ENCODE data around the gene TMTC1.

Gene TMTC1

DNA sequence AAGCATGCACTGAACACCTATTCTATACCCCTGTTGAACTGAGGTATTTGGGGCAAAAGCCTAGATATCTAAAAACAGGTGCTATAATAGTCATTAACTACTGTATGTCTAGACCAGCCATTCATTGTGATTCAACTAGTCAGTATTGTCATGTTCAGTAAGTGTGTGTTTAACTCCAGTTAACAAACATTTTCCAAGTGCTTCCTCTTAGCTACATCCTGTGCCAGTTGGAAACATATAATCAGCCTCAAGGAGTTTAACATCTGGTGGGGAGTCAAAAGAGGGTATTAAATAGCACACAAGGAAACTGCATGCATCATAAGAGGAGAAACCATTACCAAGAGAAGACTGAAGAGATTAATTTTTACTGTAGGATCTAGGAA, 20.4 kb downstream of the TMTC1 start:
- DNase-seq (ENCODE audit: extremely low read depth, low read depth): no peak
- no peak overlapping the region for H3K4me3 ChIP-seq (replicated peaks; ENCODE audit: low read depth, low read length)
- TF ChIP-seq, protein P1, sequence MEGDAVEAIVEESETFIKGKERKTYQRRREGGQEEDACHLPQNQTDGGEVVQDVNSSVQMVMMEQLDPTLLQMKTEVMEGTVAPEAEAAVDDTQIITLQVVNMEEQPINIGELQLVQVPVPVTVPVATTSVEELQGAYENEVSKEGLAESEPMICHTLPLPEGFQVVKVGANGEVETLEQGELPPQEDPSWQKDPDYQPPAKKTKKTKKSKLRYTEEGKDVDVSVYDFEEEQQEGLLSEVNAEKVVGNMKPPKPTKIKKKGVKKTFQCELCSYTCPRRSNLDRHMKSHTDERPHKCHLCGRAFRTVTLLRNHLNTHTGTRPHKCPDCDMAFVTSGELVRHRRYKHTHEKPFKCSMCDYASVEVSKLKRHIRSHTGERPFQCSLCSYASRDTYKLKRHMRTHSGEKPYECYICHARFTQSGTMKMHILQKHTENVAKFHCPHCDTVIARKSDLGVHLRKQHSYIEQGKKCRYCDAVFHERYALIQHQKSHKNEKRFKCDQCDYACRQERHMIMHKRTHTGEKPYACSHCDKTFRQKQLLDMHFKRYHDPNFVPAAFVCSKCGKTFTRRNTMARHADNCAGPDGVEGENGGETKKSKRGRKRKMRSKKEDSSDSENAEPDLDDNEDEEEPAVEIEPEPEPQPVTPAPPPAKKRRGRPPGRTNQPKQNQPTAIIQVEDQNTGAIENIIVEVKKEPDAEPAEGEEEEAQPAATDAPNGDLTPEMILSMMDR (IDR thresholded peaks at IDR 0.05; ENCODE audit: low read depth, low read length, missing control alignments): no peak

DNA sequence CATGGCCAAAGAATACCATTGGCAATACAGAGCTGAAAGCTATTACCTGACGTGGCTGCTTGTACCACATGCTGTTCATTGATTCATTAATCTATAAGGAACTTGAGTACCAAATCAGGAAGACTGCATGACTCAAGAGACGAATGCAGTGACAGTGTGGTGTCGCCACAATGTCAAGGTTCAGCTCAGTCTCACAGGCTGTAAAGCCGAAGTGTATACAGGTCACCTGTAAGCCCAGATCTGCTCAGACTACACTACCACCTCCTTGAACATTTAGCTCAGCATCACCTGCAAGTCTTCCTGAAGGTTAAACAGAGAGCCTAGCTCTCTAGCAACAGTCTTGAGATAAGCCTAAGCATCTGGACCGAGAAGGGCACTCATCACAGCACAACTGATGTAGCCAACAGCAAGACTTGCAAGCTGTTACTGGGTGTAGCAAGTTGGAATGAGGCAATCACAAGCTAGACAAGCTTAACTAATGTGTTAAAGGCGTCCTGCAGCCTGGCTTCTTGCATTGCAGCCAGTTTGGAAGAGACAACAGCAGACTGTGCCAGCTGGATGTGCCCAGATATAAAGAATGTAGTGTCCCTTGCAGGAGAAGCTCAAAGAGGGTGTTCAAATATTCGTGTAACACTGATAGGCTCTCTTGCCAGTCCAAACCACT, 21.0 kb downstream of the TMTC1 start:
- TF ChIP-seq, protein P1 (IDR thresholded peaks at IDR 0.05; ENCODE audit: low read depth, low read length, missing control alignments): no peak
- DNase-seq (ENCODE audit: extremely low read depth, low read depth): no peak
- no peak overlapping the region for H3K4me3 ChIP-seq (replicated peaks; ENCODE audit: low read depth, low read length)

- no peak overlapping the region for H3K4me3 ChIP-seq (replicated peaks; ENCODE audit: low read depth, low read length)
- TF ChIP-seq, protein P1 (IDR thresholded peaks at IDR 0.05; ENCODE audit: low read depth, low read length, missing control alignments): no peak
- no peak for DNase-seq (ENCODE audit: extremely low read depth, low read depth)
These were observed 23.8 kb downstream of the TMTC1 start for GRCh38 chr12:29759950-29760349.

DNA sequence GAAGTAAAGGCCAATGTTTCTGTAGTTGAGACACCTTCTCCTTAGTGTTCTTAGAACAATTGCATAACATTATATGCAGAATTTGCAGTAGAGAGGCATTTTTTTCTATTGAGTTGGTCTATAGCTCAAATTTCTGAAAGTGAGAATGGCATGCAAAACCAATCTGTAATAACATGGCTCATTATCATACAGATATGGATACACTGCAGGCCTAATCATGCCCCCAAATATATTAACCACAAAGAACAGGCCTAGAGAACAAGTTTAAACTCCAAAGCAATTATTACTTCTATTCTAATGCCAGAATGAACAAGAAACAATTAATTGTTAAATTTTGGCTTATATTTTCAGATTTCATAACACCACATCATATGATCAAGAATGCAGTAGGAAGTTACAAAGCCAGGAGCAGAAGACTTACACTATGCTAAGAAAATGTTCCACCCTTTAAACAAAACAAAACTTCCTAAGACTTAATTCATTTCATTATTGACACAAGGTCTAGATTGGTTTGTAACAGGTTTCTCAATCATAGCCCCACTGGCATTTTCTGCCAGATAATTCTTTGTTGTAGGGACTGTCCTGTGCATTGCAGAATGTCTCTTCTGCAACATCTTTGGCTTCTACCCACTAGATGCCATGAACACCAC, 26.9 kb downstream of the TMTC1 start:
- no peak for DNase-seq (ENCODE audit: extremely low read depth, low read depth)
- TF ChIP-seq, protein P1 (IDR thresholded peaks at IDR 0.05; ENCODE audit: low read depth, low read length, missing control alignments): no peak
- H3K4me3 ChIP-seq (replicated peaks; ENCODE audit: low read depth, low read length): no peak overlapping the region

- H3K4me3 ChIP-seq (replicated peaks; ENCODE audit: low read depth, low read length): no peak overlapping the region
- no peak for DNase-seq (ENCODE audit: extremely low read depth, low read depth)
- TF ChIP-seq, protein P1 (IDR thresholded peaks at IDR 0.05; ENCODE audit: low read depth, low read length, missing control alignments): no peak
These were observed 29.2 kb downstream of the TMTC1 start for GRCh38 chr12:29754235-29755189.

DNA sequence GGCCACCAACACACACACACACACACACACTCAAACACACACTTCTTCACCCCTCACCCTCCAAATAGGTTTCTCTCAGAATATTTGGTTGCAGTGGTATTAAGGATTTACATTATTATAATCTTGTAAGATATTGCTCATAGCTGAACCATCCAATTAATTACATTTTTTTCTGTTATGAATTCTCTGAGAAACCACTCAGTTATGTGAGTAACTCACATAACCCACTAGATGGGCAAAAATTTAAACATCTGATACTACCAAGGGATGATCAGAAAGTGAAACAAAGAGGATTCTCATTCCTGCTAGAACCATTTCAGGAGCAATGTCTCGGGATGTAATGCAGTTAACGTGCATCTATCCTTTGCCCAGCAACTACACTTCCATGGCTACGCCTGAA, 31.6 kb downstream of the TMTC1 start:
- TF ChIP-seq, protein P1 (IDR thresholded peaks at IDR 0.05; ENCODE audit: low read depth, low read length, missing control alignments): no peak
- H3K4me3 ChIP-seq (replicated peaks; ENCODE audit: low read depth, low read length): no peak overlapping the region
- DNase-seq (ENCODE audit: extremely low read depth, low read depth): no peak

All from HFF-Myc (cell line).